Left ventricle myocardium inferior (tissue), 1 donor: ENCODE data around the gene ARRB1. TPM values are rescaled to one million over a fixed set of nuclear protein-coding genes. Genes with fewer than 3 reads are reported as not detected.
"Not testable (repeated sequence)": the region's sequence is repeated elsewhere in the genome, so short reads cannot be mapped to it uniquely, and the experiment has no call there.

Experiments
- DNase-seq: peaks from one replicate; pipeline ENCODE4 v3.0.0-alpha.2; 2020
- H3K27ac ChIP-seq: fragments of 200-600 bp; replicated peaks from 2 replicates; pipeline ENCODE4 v1.8.0; 2021
- H3K27me3 ChIP-seq: fragments of 200-600 bp; 2 replicates; pipeline ENCODE4 v1.8.0; 2021; ENCODE audit warnings: low read depth
- H3K36me3 ChIP-seq: fragments of 200-600 bp; 2 replicates; pipeline ENCODE4 v1.8.0; 2021
- H3K4me1 ChIP-seq: fragments of 200-600 bp; 2 replicates; pipeline ENCODE4 v1.8.0; 2021
- H3K4me3 ChIP-seq: fragments of 200-600 bp; 2 replicates; pipeline ENCODE4 v1.8.0; 2021; ENCODE audit warnings: mild to moderate bottlenecking, moderate library complexity
- H3K9me3 ChIP-seq: fragments of 200-600 bp; replicated peaks from 2 replicates; pipeline ENCODE4 v1.8.0; 2021
- intact Hi-C: fragments of 100-400 bp; cut with micrococcal nuclease; formaldehyde crosslinking; loops from one replicate; pipeline ENCODE4 v1.11.0; 2022
- total RNA-seq: library from RNA; stranded (reverse); fragmentation: NEBNext Ultra II Directional; extraction: Animal tissue kit (Norgen Biotek cat#: 25700); gene quantifications from one replicate; pipeline ENCODE4 v1.2.1, GENCODE V29; 2021
- TF ChIP-seq, protein P1 (sequence below): fragments of 200-600 bp; IDR thresholded peaks from 2 replicates; pipeline ENCODE4 v1.8.0; 2021; ENCODE audit warnings: antibody characterized with exemption, mild to moderate bottlenecking, borderline replicate concordance
- donor health status: DM: no; HTN: yes; CAD: no; lungs with severe emphysema.

Gene ARRB1
- total RNA-seq, 1 donor from 2014 or later: 25.9 TPM

- no peak for DNase-seq
- H3K27me3 ChIP-seq: no peaks in the 10 kb centered on the region
- H3K9me3 ChIP-seq: no peaks in the 10 kb centered on the region
- peak overlapping the region; percentile 37 for H3K27ac ChIP-seq
- intact Hi-C loops: no loop called here
- TF ChIP-seq, protein P1, sequence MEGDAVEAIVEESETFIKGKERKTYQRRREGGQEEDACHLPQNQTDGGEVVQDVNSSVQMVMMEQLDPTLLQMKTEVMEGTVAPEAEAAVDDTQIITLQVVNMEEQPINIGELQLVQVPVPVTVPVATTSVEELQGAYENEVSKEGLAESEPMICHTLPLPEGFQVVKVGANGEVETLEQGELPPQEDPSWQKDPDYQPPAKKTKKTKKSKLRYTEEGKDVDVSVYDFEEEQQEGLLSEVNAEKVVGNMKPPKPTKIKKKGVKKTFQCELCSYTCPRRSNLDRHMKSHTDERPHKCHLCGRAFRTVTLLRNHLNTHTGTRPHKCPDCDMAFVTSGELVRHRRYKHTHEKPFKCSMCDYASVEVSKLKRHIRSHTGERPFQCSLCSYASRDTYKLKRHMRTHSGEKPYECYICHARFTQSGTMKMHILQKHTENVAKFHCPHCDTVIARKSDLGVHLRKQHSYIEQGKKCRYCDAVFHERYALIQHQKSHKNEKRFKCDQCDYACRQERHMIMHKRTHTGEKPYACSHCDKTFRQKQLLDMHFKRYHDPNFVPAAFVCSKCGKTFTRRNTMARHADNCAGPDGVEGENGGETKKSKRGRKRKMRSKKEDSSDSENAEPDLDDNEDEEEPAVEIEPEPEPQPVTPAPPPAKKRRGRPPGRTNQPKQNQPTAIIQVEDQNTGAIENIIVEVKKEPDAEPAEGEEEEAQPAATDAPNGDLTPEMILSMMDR: no peak
- no peaks in the 10 kb centered on the region for H3K36me3 ChIP-seq
- peaks cover 88% of the 10 kb centered on the region for H3K4me1 ChIP-seq
- H3K4me3 ChIP-seq: no peak overlapping the region
Measured at GRCh38 chr11:75308986-75309385, 42.5 kb downstream of the ARRB1 start.

- Histone ChIP-seq H3K4me1 (peaks cover 88% of the 10 kb centered on the region), H3K4me3 (no peak overlapping the region), H3K27ac (peak overlapping the region; percentile 84), H3K9me3 (no peaks in the 10 kb centered on the region), H3K36me3 (no peaks in the 10 kb centered on the region), H3K27me3 (no peaks in the 10 kb centered on the region)
- intact Hi-C loops: no loop called here
- TF ChIP-seq, protein P1: no peak
- DNase-seq: no peak
Measured at GRCh38 chr11:75308116-75308515, 43.3 kb downstream of the ARRB1 start.

DNA sequence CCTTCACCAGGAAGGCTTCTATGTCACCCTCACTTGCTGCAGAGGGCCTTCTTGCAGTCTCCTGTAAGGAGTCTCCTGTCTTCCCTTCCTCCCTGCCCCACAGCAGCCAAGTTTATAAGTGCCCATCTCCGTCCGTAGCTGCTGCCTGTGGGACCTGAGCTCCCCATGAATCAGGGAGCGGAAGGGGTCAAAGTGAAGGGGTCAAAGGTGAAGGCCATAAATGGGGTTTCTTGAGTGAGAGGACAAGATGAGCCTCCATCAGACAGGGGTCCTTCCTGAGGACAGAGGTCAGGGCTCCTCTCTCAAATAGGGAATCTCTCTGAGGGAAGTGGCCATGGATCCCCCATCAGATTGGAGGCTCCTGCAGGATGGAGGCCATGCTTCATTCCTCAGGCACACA lies 44.4 kb downstream of the ARRB1 start:
- no peak overlapping the region for H3K4me3 ChIP-seq
- TF ChIP-seq, protein P1: no peak
- H3K9me3 ChIP-seq: no peaks in the 10 kb centered on the region
- no peaks in the 10 kb centered on the region for H3K27me3 ChIP-seq
- H3K27ac ChIP-seq: peak overlapping the region; percentile 84
- peaks cover 88% of the 10 kb centered on the region for H3K4me1 ChIP-seq
- H3K36me3 ChIP-seq: no peaks in the 10 kb centered on the region
- intact Hi-C loops: no loop called here
- no peak for DNase-seq

- Histone ChIP-seq H3K4me1 (peaks cover 88% of the 10 kb centered on the region), H3K27me3 (no peaks in the 10 kb centered on the region), H3K4me3 (peak overlapping the region; percentile 61), H3K9me3 (no peaks in the 10 kb centered on the region), H3K36me3 (no peaks in the 10 kb centered on the region), H3K27ac (peak overlapping the region; percentile 84)
- intact Hi-C loops: no loop called here
- TF ChIP-seq, protein P1: no peak
- DNase-seq: no peak
Measured at GRCh38 chr11:75306529-75306928, 44.9 kb downstream of the ARRB1 start.

GRCh38 chr11:75305993-75306392 lies 45.5 kb downstream of the ARRB1 start:
- H3K27me3 ChIP-seq: no peaks in the 10 kb centered on the region
- no peaks in the 10 kb centered on the region for H3K9me3 ChIP-seq
- no peaks in the 10 kb centered on the region for H3K36me3 ChIP-seq
- intact Hi-C loops: no loop called here
- peak overlapping the region; percentile 61 for H3K4me3 ChIP-seq
- DNase-seq: no peak
- peak overlapping the region; percentile 84 for H3K27ac ChIP-seq
- TF ChIP-seq, protein P1: no peak
- H3K4me1 ChIP-seq: peaks cover 88% of the 10 kb centered on the region

DNA sequence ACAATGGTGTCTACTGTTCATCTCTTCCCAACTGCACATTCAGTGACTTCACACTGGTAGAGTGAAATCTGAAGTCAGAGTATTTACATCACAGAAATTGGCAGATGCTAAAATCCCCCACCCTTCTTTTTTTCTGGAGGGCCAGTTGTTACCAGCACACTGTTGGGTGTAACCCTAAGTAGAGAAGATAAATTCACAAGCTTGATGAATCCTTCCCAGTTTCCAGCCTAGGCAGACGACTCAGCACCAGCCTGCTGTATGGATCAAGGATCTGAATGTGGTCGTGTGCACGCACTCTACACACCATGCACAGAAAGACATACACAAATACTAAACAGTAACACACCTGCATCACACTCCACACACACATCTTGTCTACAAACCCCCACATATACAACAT lies 46.0 kb downstream of the ARRB1 start:
- H3K27me3 ChIP-seq: no peaks in the 10 kb centered on the region
- peak overlapping the region; percentile 61 for H3K4me3 ChIP-seq
- H3K27ac ChIP-seq: peak overlapping the region; percentile 84
- H3K9me3 ChIP-seq: no peaks in the 10 kb centered on the region
- peaks cover 84% of the 10 kb centered on the region for H3K4me1 ChIP-seq
- TF ChIP-seq, protein P1: no peak
- no peak for DNase-seq
- intact Hi-C loops: no loop called here
- no peaks in the 10 kb centered on the region for H3K36me3 ChIP-seq

DNA sequence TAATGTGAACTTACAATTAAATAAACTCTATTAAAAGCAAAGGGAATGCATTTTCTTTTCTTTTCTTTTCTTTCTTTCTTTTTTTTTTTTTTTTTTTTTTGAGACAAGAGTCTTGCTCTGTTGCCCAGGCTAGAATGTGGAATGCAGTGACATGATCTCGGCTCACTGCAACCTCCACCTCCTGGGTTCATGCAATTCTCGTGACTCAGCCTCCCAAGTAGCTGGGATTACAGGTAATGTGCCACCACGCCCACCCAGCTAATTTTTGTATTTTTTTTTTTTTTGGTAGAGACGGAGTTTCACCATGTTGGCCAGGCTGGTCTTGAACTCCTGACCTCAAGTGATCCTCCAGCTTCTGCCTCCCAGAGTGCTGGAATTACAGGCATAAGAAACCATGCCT lies 46.5 kb downstream of the ARRB1 start:
- DNase-seq, intact Hi-C loops: not testable (repeated sequence)

More for the DNA sequence above, 46.5 kb downstream of the ARRB1 start:
- Histone ChIP-seq H3K4me3 (peak overlapping the region; percentile 61), H3K4me1 (peaks cover 79% of the 10 kb centered on the region), H3K27ac (peak overlapping the region; percentile 84)
- H3K27me3 ChIP-seq, H3K9me3 ChIP-seq, H3K36me3 ChIP-seq: not testable (repeated sequence)
